KG1 (cell line): Measurements from ENCODE around the gene CCDC85B.

Experiments used
- DNase-seq: peaks from one replicate; lab custom pipeline; 2025; lab: John Stamatoyannopoulos, UW

The CCDC85B gene

DNA sequence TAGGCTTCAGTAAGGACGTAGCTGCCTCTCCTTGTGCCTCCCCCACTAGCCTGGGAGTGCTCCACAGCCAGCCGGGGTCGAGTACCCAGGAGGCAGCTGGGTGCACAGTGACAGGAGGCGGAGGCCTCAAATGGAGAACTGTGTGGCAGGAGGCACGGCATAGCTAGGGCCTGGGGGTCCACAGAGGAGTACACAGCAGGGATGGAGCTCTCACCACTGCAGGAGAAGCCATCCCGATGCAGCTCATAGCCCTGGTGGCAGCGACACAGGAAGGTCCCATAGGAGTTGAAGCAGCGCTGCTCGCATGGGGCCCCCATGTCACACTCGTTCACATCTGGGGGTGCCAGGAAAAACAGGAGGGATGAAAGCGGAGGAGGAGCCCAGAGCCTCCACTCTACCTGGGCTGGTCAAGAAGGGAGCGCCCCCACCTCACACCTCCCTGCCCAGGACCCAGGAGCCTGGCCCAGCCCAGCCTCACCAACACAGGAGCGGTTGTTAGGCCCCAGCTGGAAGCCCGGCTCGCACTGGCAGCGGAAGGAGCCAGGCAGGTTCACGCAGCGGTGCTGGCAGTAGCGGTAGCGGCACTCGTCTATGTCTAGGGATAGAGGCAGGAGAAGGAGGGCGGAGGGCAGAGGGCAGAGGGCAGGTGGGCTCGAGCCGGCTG is 20.7 kb upstream of the CCDC85B start:
- no peak for DNase-seq

DNA sequence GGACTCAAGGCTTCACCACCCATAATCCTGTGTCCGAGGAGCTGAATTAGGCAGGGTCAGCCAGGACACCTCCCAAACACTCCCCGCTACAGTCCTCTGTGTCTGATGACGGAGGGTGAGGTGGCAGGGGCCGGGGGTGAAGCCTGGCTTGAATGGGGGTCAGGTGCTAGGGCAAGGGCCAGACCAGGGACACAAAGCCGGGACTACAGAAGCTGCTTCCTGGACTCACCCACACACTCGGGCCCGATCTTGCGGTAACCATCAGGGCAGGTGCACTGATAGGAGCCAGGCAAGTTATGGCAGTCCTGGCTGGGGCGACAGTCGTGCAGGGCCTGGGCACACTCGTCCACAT is 20.2 kb upstream of the CCDC85B start:
- DNase-seq, result no peak

DNA sequence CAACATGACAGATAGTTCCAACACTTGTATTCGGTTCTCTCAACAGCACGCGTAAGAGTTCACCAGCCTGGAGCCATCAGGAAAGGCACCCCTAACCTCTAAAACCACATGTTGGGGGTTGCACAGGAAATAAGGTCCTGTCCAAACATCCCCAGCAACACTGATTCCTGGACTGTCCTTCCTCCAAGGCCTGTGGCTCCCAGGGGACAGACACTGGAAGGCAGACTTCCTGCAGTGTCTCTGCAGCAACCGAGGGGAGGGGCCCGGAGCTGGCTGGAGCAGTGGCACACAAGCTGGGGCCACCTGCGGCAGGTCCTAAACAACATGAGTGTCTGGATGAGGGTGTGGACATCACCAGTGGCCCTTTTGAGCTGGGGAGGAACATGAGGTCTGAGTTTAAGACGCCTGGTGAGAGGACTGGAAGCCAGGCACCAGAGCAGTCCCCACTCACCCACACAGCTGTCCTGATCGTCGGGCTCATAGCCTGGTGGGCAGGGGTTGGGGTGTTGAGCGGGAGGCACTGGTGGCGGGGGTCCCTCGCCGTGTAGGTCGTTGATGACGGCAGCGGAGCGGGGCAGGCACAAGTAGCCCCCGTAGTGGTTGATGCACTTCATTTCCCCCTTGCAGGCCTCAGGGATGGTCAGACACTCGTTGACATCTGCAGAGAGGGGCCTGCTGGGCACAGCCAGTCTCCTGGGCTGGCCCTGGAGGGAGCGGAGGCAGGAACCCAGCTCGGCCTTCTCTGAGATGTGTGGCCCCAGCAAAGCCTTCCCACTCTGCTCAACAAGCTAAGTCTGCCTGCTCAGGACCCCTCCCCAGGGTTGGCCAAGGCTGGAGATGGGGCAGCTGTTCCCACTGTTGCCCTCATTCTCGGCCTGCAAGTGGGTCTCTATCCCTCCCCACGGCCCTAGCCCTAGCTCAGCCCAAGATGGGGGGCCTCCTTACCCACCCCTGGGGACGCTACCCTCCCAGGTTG is 19.5 kb upstream of the CCDC85B start:
- DNase-seq, result no peak

DNA sequence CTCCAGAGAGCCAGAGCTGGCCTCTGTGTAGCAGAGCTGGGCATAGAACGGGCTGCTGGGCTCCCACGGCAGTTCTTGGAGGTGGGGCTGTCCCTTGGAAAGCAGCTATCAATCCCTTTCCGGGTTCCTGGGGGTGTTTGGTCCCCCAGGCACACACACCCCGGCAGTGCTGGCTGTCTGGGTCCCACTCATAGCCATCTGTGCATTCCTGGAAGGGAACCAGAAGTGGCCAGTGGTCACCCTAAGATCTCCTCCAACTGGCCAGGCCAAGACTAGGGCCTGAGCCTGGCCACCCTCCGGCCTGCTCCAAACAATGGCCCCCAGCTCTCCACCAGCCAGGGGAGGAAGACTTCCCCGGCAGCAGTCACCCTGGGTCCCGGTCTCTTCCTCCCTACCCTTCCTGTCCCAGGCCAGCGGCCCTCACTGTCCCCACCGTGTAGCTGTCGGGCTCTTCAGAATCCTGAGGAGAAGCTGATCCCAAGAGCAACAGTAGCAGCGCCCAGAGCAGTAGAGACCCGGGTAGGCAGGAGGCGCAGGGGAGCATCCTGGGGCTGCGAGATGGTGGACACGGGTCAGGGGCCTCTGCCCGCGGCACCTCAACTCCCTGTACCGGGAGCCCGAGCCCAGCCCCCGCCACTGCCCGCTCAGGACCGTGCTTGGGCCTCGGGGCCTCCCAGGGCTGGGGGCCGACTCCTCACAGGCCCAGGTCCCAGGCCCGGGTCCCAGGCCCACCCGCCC is 18.5 kb upstream of the CCDC85B start:
- no peak for DNase-seq

DNA sequence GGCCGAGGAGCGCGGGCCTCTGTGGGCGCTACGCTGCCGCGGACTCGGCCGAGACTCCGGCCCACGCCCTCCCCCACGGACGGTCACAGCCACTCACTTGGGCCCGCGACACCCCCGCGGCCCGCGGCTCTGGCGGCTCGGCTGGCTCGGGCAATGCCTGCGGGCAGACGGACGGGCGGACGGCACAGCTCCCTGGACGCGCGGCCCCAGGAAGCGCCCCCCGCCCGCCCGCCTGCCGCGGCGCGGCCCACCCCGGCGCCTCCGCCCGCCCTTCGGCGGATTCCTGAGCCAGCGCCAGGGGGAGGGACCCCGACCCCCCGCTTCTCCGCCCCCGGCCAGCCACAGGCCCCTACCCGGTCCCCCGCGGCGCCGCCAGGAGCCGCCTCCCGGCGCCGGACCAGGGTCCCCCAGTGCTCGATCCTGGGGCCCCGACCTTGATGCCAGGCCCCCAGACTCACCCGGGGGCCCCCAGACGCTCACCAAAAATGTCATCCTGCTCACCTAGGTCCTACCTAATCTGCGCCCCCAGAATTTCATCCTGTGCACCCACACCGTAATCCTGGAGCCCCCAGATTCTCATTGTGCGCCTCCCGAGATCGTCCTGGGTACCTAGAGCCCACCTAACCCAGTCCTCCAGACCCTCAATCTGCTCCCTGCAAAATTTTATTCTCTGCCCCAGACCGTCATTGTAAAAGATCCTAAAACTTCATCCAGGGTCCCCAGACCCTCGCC is 17.7 kb upstream of the CCDC85B start, which contains the start of gene EFEMP2:
TSS of gene EFEMP2 (minus strand) at position 215 of the 732 bp plus-strand sequence. CDS start 446 bp downstream, outside the sequence.
- no peak for DNase-seq

DNA sequence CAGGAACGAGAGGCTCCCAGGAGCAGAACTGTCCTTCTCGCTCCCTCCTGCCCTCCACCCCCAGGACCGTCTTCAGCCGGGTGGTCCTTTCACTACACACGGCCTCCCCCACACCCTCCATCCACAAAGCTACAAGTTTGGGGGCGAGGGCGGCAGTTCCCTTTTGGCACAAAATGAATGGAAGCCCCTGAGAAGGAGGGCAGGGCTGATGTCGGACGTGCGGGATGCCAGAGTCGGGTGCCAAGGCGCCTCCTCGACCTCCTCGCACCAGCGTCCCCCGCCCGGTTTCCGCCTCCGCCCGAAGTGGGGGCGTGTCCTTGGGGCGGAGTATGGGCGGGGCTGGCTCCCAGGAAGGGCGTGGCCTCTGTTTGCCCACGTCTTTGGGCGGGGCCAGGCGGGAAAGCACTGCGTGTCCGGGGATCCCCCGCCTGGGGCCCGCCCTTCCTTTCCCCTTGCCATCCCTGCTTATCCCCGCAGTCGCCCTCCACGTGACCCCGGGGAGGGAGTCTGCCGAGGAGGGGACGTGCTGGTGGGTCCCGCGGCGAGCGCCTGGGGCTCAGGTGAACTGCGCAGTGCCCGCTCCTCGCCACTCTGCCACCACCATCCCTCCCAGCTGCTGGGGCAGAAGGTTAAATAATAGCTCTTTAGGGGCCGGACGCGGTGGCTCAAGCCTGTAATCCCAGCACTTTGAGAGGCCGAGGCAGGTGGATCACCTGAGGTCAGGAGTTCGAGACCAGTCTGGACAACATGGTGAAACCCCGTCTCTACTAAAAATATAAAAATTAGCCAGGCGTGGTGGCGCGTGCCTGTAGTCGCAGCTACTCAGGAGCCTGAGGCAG is 16.9 kb upstream of the CCDC85B start:
- DNase-seq, result peak; percentile 83

DNA sequence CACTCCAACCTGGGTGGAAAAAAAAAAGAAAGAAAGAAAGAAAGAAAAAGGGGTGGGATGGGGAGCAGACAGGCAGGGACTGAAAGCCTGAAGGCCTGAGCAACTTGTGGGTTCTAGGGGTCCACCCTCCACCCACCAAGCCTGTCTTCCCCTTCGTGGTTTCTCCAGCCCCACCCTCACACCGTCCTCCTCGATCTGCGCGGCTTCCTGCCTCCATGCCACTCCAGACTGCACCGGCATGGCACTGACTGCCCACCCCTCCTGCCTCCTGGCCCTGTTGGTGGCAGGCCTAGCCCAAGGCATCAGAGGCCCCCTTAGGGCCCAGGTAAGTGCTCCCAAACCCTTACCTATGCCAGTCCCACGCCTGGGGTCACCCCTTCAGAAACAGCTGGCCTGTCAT is 10.9 kb upstream of the CCDC85B start, which contains the start of gene CTSW:
TSS of gene CTSW (plus strand) at position 221 of the 400 bp plus-strand sequence. CDS start at position 239, 18 bp downstream.
- DNase-seq, result no peak

DNA sequence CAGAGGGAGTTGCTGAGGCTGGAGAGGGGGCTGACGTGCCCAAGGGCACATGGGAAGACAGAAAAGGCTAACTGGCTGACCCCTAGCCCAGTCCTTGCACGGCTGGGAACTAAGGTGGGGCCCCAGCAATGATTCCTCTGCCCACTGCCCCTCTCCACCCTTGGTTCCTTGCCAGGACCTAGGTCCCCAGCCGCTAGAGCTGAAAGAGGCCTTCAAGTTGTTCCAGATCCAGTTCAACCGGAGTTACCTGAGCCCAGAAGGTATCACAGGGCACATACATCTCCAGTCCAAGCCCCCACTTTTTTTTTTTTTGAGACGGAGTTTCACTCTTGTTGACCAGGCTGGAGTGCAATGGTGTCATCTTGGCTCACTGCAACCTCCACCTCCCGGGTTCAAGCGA is 10.4 kb upstream of the CCDC85B start:
- DNase-seq, result no peak

DNA sequence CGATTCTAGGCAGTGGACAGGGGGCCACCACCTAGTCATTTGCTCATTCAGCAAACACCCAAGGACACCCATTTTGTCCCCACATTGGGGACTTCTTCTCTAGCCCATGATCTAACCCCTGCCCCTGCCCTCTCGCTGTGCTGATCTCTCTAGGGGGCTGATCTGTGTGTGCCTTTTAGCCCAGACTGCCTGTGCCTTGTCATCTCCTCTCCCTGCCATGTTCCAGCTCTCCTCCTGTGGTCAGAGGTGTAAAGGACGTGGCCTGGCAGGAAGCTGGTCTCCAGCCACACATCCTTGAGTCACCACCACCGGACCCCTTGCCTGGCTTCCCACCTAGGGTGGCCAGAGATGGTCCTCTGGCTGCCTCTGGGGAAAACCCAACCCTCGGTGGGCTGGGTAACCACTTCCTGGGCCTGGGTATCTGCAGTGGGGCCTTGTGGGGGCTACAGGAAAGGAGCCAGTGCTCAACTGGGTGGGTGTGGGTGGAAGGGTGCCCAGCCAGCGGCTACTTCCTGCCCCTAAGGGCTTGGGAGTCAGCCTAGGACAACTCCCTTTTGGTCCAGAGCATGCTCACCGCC is 9.5 kb upstream of the CCDC85B start:
- DNase-seq, result no peak

DNA sequence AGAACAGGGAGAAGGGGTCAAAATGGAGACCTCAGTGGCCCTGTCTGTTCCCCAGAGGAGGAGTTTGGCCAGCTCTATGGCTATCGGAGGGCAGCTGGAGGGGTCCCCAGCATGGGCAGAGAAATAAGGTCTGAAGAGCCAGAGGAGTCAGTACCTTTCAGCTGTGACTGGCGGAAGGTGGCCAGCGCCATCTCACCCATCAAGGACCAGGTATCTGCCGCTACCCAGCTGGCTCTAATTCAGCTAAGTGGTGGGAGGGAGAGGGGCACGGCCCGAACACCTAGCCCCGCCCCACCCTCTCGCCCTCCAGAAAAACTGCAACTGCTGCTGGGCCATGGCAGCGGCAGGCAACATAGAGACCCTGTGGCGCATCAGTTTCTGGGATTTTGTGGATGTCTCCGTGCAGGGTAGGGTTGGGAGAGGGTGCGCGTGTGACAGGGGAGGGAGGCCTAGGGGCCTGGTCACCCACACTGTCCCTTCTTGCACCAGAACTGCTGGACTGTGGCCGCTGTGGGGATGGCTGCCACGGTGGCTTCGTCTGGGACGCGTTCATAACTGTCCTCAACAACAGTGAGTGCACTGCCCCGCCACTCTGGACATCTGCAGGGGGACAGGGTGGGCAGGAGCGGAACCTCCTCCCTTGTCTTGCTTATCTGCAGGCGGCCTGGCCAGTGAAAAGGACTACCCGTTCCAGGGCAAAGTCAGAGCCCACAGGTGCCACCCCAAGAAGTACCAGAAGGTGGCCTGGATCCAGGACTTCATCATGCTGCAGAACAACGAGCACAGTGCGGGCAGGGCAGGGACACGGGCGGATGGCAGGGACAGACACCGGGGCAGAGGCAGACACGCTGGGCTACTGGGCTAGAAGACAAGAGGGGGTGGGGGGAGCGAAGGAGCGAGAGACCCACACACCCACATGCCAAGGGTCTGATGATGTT is 8.1 kb upstream of the CCDC85B start:
- no peak for DNase-seq

DNA sequence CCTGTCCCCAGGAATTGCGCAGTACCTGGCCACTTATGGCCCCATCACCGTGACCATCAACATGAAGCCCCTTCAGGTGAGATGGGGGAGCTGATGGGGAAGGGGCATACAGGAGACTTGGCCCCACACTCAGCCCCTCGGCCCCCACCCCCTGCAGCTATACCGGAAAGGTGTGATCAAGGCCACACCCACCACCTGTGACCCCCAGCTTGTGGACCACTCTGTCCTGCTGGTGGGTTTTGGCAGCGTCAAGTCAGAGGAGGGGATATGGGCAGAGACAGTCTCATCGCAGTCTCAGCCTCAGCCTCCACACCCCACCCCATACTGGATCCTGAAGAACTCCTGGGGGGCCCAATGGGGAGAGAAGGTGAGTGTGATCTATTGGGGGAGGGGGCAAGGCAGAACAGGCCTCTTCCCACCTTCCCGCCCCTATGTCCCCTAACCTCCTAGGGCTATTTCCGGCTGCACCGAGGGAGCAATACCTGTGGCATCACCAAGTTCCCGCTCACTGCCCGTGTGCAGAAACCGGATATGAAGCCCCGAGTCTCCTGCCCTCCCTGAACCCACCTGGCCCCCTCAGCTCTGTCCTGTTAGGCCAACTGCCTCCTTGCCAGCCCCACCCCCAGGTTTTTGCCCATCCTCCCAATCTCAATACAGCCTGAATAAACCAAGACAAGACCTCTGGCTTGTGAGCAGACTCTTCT is 7.3 kb upstream of the CCDC85B start:
- DNase-seq, result no peak

DNA sequence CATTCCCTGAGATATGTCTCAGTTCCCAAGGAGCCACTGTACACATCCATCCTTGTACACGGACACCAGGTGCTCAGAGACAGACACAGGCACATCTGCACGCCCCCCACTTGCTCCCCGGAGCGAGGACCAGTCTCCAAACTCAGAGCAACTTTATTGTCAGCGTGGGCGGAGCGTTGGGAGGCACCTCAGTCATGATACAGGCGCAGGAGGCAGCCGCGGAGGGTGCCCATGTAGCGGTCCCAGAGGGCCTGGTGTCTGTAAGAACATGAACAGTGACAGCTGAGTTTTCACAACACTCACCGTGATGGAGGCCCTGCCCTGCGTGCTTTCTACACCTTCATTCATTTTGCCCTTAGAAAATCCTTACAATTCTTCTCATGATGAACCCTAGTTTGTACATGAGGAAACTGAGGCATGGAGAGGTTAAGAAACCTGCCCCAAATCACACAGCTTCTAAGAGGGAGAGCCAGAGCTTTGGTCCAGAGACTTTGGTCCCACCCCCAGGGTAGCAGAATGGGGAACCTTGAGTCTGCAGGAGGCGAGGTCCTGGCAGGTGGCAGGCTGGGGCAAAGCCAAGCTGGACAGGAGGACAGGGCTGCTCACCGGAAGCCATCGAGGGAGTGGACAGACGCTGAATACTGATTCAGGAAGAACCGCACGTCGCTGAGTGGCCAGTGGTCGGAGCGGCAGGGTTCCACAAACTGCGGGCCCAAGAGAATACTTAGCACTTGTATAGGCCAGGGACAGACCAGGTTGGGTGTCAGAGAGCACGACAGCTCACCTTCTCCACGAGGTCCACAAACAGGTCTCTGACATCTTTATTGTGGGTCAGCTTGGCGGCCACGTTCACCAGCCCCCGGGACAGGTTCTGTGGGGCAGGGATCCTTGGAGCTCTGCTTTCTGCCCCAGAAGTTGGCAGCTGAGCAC is 6.4 kb upstream of the CCDC85B start:
- DNase-seq, result no peak

DNA sequence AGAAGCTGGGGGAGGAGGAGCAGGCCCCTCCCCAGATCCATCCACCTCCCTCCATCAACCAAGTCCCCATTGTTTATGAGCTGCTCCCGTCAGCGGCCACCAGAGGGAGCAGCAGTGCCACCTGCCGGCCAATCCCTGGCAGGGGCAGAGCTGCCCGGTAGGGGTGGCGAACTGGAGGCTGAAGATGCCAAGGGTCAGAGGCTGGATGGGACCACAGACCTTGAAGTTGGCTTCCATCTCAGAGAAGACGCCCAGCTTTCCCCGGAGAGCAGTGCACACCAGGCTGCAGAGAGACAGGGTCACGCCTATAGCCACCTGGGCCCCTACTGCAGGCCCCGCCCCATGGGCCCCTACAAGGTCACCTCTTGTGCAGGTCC is 5.8 kb upstream of the CCDC85B start:
- peak; percentile 70 for DNase-seq

DNA sequence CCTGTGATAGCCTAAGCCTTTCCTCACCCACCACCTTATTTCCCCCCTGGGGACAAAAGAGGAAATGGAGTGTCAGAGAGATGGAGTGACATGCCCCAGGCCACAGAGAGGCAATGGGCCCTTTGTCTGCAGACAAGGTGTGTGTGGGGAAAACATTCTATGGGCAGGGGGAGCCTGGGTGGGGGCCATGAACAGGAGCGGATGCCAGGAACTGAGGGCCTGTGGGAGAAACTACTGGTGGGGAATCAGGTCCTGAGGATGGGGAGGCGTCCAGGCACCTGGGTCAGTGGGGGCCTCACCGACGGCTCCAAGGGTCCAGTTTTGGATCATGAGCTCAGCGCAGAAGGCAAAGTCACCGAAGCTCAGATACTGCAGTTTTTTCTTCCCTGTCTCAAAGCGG is 5.2 kb upstream of the CCDC85B start:
- no peak for DNase-seq

DNA sequence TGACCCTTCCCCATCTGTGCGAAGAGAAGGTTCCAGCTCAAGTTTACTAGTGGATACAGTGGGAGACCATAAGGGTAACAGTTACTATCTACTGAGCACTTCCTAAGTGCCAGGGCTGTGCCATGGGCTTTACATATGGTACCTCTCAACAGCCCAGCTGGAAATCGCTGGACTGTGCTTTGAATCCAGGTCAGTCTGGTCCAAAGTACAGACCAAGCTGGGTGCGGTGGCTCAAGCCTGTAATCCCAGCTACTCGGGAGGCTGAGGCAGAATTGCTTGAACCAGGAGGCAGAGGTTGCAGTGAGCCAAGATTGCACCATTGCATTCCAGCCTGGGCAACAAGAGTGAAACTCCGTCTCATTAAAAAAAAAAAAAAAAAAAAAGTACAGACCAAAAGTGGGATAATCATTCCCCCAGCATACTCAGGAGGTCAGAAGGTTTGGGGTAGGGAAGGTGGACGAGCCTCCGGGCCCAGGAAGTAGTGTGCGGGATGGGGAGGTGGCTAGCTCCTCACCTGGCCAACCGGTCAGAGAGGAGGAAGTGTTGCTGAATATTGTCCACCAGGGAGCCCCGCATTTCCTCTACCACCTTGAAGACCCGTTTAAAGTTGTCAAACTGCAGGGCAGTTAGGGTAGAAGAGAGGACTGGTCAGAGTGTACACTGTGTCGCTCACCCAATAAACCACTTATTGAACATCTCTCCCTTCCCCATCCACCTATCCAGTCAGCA is 4.5 kb upstream of the CCDC85B start:
- no peak for DNase-seq

DNA sequence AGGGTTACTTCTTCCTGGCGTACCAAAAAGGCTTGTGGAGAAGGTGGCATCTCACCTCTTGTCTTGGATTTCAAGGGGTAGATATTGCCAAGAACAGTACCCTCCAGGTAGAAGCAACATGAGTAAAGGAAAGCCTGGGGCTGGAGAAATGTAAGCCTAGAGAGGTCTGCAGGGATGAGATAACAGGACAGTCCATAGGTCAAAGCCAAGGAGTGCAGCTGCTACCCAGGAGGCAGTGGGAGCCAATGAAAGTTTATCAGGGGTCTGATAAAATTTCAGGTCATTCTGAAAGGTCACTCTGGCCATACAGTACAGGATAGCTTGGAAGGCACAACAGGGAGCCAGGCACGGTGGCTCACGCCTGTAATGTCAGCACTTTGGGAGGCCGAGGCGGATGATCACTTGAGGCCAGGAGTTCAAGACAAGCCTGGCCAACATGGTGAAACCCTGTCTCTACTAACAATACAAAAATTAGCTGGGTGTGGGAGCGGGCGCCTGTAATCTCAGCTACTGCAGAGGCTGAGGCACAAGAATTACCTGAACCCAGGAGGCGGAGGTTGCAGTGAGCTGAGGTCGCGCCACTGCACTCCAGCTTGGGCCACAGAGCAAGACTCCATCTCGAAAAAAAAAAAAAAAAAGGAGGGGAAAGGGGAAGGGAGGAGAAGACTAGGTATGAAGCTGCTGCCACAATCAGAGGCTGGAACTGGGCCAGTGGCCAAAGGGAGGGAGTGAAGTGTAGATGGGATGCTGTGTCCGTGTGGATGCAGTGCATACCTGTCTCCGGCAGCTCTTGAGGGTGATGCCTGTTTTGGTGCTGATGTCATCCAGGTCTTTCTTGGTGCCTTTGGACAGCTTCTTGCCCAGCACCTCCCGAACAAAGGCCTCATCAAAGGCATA is 3.4 kb upstream of the CCDC85B start:
- no peak for DNase-seq
